Activated T-cell treated with anti-CD3 and anti-CD28 coated beads for 24 hours (primary cell): ENCODE measurements around the gene PDK1.
"Not testable (repeated sequence)": the region's sequence is repeated elsewhere in the genome, so short reads cannot be mapped to it uniquely, and the experiment has no call there.

ENCODE experiments used
- DNase-seq: peaks from one replicate; pipeline ENCODE4 v3.0.0-alpha.2; 2020; ENCODE audit warnings: low read depth

PDK1 gene

GRCh38 chr2:172555522-172556283 lies at the start of gene PDK1:
Gene PDK1, plus strand, starts transcription at chr2:172556090. Its CDS starts 61 bp downstream, at chr2:172556151.
- DNase-seq = peak; percentile 86

- DNase-seq = no peak
Measured at GRCh38 chr2:172507199-172507598, 48.7 kb upstream of the PDK1 start.

GRCh38 chr2:172510088-172510487 lies 45.8 kb upstream of the PDK1 start:
- no peak for DNase-seq

- no peak for DNase-seq
Measured at GRCh38 chr2:172510548-172510947, 45.3 kb upstream of the PDK1 start.

- no peak for DNase-seq
Measured at GRCh38 chr2:172512810-172513523, 42.9 kb upstream of the PDK1 start.

GRCh38 chr2:172513524-172513900 lies 42.4 kb upstream of the PDK1 start:
- DNase-seq = no peak

GRCh38 chr2:172513935-172514586 lies 41.8 kb upstream of the PDK1 start:
- DNase-seq = no peak

GRCh38 chr2:172516299-172516698 lies 39.6 kb upstream of the PDK1 start:
- no peak for DNase-seq

GRCh38 chr2:172518995-172519394 lies 36.9 kb upstream of the PDK1 start:
- no peak for DNase-seq

GRCh38 chr2:172525601-172526000 lies 30.3 kb upstream of the PDK1 start:
- DNase-seq = no peak

GRCh38 chr2:172531309-172531708 lies 24.6 kb upstream of the PDK1 start:
- no peak for DNase-seq

- DNase-seq = not testable (repeated sequence)
Measured at GRCh38 chr2:172532461-172532860, 23.4 kb upstream of the PDK1 start.

- no peak for DNase-seq
Measured at GRCh38 chr2:172533687-172534086, 22.2 kb upstream of the PDK1 start.

- no peak for DNase-seq
Measured at GRCh38 chr2:172535119-172535518, 20.8 kb upstream of the PDK1 start.

GRCh38 chr2:172537851-172538250 lies 18.0 kb upstream of the PDK1 start:
- not testable (repeated sequence) for DNase-seq

GRCh38 chr2:172539767-172540166 lies 16.1 kb upstream of the PDK1 start:
- no peak for DNase-seq

GRCh38 chr2:172540421-172540820 lies 15.5 kb upstream of the PDK1 start:
- no peak for DNase-seq

- DNase-seq = no peak
Measured at GRCh38 chr2:172545408-172546075, 10.3 kb upstream of the PDK1 start.

GRCh38 chr2:172549131-172549530 lies 6.8 kb upstream of the PDK1 start:
- DNase-seq = no peak

GRCh38 chr2:172549802-172550201 lies 6.1 kb upstream of the PDK1 start:
- DNase-seq = not testable (repeated sequence)

- DNase-seq = no peak
Measured at GRCh38 chr2:172550419-172550818, 5.5 kb upstream of the PDK1 start.

GRCh38 chr2:172551271-172551670 lies 4.6 kb upstream of the PDK1 start:
- DNase-seq = no peak
